ENCODE results near the gene CAMK2D. TPM values are rescaled to one million over a fixed set of nuclear protein-coding genes. Genes with fewer than 3 reads are reported as not detected.
A peak's percentile ranks its signal among the peaks of the same experiment; 100 is the strongest.

CAMK2D gene
- total RNA-seq, 1 experiment from 2014 or later: 22.1 TPM

- no peak for TF ChIP-seq CTCF (IDR thresholded peaks at IDR 0.05; ENCODE audit: unreplicated experiment)
- DNase-seq: no peak
- Mint-ChIP-seq H3K9me3 (ENCODE audit: low read depth, unreplicated experiment) (peaks cover 3% of the 10 kb centered on the region), H3K4me1 (ENCODE audit: low read depth, unreplicated experiment) (peaks cover 37% of the 10 kb centered on the region), H3K27me3 (ENCODE audit: unreplicated experiment) (no peaks in the 10 kb centered on the region), H3K27ac (ENCODE audit: unreplicated experiment) (peak overlapping the region; percentile 56), H3K4me3 (ENCODE audit: low read depth, unreplicated experiment) (no peak overlapping the region), H3K36me3 (ENCODE audit: insufficient read depth, unreplicated experiment) (peaks cover 7% of the 10 kb centered on the region)
- CTCF ChIA-PET: no interaction called here
- intact Hi-C loops (cut with micrococcal nuclease; ENCODE audit: unreplicated experiment): loop anchor here (10.0 kb wide), 1 partner anchor 55 kb away; no protein-coding TSS in a partner anchor
- no TSS peak for BruUV-seq (replicated peaks)
These were observed 291.6 kb downstream of the CAMK2D start for GRCh38 chr4:113469926-113470325.

- peak overlapping the region; percentile 56 for H3K27ac Mint-ChIP-seq (ENCODE audit: unreplicated experiment)
- CTCF ChIA-PET: interaction anchor here (1.0 to 1.8 kb wide), 2 partner anchors 23 to 275 kb away, joined by 4 to 7 read pairs; no protein-coding TSS in a partner anchor
- intact Hi-C loops (cut with micrococcal nuclease; ENCODE audit: unreplicated experiment): loop anchor here (10.0 kb wide), 1 partner anchor 54 kb away; no protein-coding TSS in a partner anchor
- no peaks in the 10 kb centered on the region for H3K27me3 Mint-ChIP-seq (ENCODE audit: unreplicated experiment)
- no TSS peak for BruUV-seq (replicated peaks)
- peaks cover 3% of the 10 kb centered on the region for H3K9me3 Mint-ChIP-seq (ENCODE audit: low read depth, unreplicated experiment)
- DNase-seq: no peak
- H3K36me3 Mint-ChIP-seq (ENCODE audit: insufficient read depth, unreplicated experiment): peaks cover 7% of the 10 kb centered on the region
- TF ChIP-seq CTCF (IDR thresholded peaks at IDR 0.05; ENCODE audit: unreplicated experiment): no peak
- H3K4me1 Mint-ChIP-seq (ENCODE audit: low read depth, unreplicated experiment): peaks cover 37% of the 10 kb centered on the region
- H3K4me3 Mint-ChIP-seq (ENCODE audit: low read depth, unreplicated experiment): no peak overlapping the region
These were observed 292.5 kb downstream of the CAMK2D start for GRCh38 chr4:113469023-113469390.

GRCh38 chr4:113468165-113469022, 293.1 kb downstream of the CAMK2D start:
- Mint-ChIP-seq H3K4me1 (ENCODE audit: low read depth, unreplicated experiment) (peaks cover 37% of the 10 kb centered on the region), H3K27ac (ENCODE audit: unreplicated experiment) (peak overlapping the region; percentile 56), H3K27me3 (ENCODE audit: unreplicated experiment) (no peaks in the 10 kb centered on the region), H3K9me3 (ENCODE audit: low read depth, unreplicated experiment) (peaks cover 3% of the 10 kb centered on the region), H3K4me3 (ENCODE audit: low read depth, unreplicated experiment) (peak overlapping the region; percentile 50), H3K36me3 (ENCODE audit: insufficient read depth, unreplicated experiment) (peaks cover 7% of the 10 kb centered on the region)
- DNase-seq: peak; percentile 61
- intact Hi-C loops (cut with micrococcal nuclease; ENCODE audit: unreplicated experiment): loop anchor here (10.0 kb wide), 1 partner anchor 54 kb away; no protein-coding TSS in a partner anchor
- BruUV-seq (replicated peaks): no TSS peak
- TF ChIP-seq CTCF (IDR thresholded peaks at IDR 0.05; ENCODE audit: unreplicated experiment): no peak
- CTCF ChIA-PET: interaction anchor here (0.6 to 1.8 kb wide), 5 partner anchors 22 to 275 kb away, joined by 3 to 7 read pairs (median 5); no protein-coding TSS in a partner anchor

GRCh38 chr4:113467581-113467980, 294.0 kb downstream of the CAMK2D start:
- intact Hi-C loops (cut with micrococcal nuclease; ENCODE audit: unreplicated experiment): loop anchor here (10.0 kb wide), 1 partner anchor 53 kb away; no protein-coding TSS in a partner anchor
- H3K27me3 Mint-ChIP-seq (ENCODE audit: unreplicated experiment): no peaks in the 10 kb centered on the region
- CTCF ChIA-PET: interaction anchor here (1.1 to 1.8 kb wide), 3 partner anchors 21 to 73 kb away, joined by 3 to 7 read pairs (median 6); no protein-coding TSS in a partner anchor
- H3K4me3 Mint-ChIP-seq (ENCODE audit: low read depth, unreplicated experiment): peak overlapping the region; percentile 50
- H3K4me1 Mint-ChIP-seq (ENCODE audit: low read depth, unreplicated experiment): peaks cover 37% of the 10 kb centered on the region
- BruUV-seq (replicated peaks): no TSS peak
- H3K36me3 Mint-ChIP-seq (ENCODE audit: insufficient read depth, unreplicated experiment): peaks cover 7% of the 10 kb centered on the region
- no peak for TF ChIP-seq CTCF (IDR thresholded peaks at IDR 0.05; ENCODE audit: unreplicated experiment)
- DNase-seq: no peak
- H3K27ac Mint-ChIP-seq (ENCODE audit: unreplicated experiment): peak overlapping the region; percentile 56
- H3K9me3 Mint-ChIP-seq (ENCODE audit: low read depth, unreplicated experiment): peaks cover 3% of the 10 kb centered on the region

All from Calu3 (cell line).